Karpas-422 (cell line): Measurements from ENCODE around the gene TRIP10. TPM values are rescaled to one million over a fixed set of nuclear protein-coding genes. Genes with fewer than 3 reads are reported as not detected.

Experiments
- DNase-seq: peaks from one replicate; pipeline ENCODE4 v3.0.0-alpha.2; 2015
- H2AFZ ChIP-seq: fragments of 200-600 bp; sonication (generic); 2 replicates; pipeline ENCODE4 v1.6.1; 2014; ENCODE audit warnings: antibody characterized with exemption, low read length, mixed read lengths
- H3K27ac ChIP-seq: fragments of 200-600 bp; sonication (generic); 2 replicates; pipeline ENCODE4 v1.5.1; 2014; ENCODE audit warnings: mild to moderate bottlenecking, low read length, moderate library complexity
- H3K27me3 ChIP-seq: fragments of 200-600 bp; sonication (generic); 2 replicates; pipeline ENCODE4 v1.6.1; 2014; ENCODE audit warnings: low read length, mixed read lengths
- H3K36me3 ChIP-seq: fragments of 200-600 bp; sonication (generic); 2 replicates; pipeline ENCODE4 v1.6.1; 2014; ENCODE audit warnings: low read length, mixed read lengths; ENCODE audit not compliant: insufficient read depth
- H3K4me1 ChIP-seq: fragments of 200-600 bp; sonication (generic); 2 replicates; pipeline ENCODE4 v1.6.1; 2014; ENCODE audit warnings: mild to moderate bottlenecking, low read length, mixed read lengths
- H3K4me2 ChIP-seq: fragments of 200-600 bp; sonication (generic); 2 replicates; pipeline ENCODE4 v1.6.1; 2014; ENCODE audit warnings: low read length, low read depth, mild to moderate bottlenecking; ENCODE audit not compliant: poor library complexity, severe bottlenecking
- H3K4me3 ChIP-seq: fragments of 200-600 bp; sonication (generic); 2 replicates; pipeline ENCODE4 v1.5.1; 2014; ENCODE audit warnings: mild to moderate bottlenecking, antibody characterized with exemption, low read length, mixed read lengths
- H3K79me2 ChIP-seq: fragments of 200-600 bp; sonication (generic); 2 replicates; pipeline ENCODE4 v1.6.1; 2014; ENCODE audit warnings: mild to moderate bottlenecking, low read length, mixed read lengths
- H3K9ac ChIP-seq: fragments of 200-600 bp; sonication (generic); 2 replicates; pipeline ENCODE4 v1.6.0; 2014; ENCODE audit warnings: low read length
- H3K9me2 ChIP-seq: fragments of 200-600 bp; sonication (generic), shearing (Covaris generic); replicated peaks from 2 replicates; pipeline ENCODE4 v1.6.0; 2014; ENCODE audit warnings: mild to moderate bottlenecking, low read length, moderate library complexity; ENCODE audit not compliant: insufficient read depth
- H3K9me3 ChIP-seq: fragments of 300-700, 200-600 bp; sonication (generic); 2 replicates; pipeline ENCODE4 v1.6.1; 2014; ENCODE audit warnings: low read length, mixed read lengths
- H4K20me1 ChIP-seq: fragments of 200-600 bp; sonication (generic); 2 replicates; pipeline ENCODE4 v1.6.1; 2014; ENCODE audit warnings: mild to moderate bottlenecking, antibody characterized with exemption, low read length, low read depth; ENCODE audit not compliant: insufficient read depth
- total RNA-seq: library from RNA; depleted of rRNA; stranded (reverse); fragments of >200 nt; shearing (Covaris generic); gene quantifications from 2 replicates; pipeline ENCODE4 v1.2.3, GENCODE V29; 2014; ENCODE audit warnings: low replicate concordance

Gene TRIP10
- total RNA-seq, 1 experiment from 2014 or later, result 6.5 TPM

DNA sequence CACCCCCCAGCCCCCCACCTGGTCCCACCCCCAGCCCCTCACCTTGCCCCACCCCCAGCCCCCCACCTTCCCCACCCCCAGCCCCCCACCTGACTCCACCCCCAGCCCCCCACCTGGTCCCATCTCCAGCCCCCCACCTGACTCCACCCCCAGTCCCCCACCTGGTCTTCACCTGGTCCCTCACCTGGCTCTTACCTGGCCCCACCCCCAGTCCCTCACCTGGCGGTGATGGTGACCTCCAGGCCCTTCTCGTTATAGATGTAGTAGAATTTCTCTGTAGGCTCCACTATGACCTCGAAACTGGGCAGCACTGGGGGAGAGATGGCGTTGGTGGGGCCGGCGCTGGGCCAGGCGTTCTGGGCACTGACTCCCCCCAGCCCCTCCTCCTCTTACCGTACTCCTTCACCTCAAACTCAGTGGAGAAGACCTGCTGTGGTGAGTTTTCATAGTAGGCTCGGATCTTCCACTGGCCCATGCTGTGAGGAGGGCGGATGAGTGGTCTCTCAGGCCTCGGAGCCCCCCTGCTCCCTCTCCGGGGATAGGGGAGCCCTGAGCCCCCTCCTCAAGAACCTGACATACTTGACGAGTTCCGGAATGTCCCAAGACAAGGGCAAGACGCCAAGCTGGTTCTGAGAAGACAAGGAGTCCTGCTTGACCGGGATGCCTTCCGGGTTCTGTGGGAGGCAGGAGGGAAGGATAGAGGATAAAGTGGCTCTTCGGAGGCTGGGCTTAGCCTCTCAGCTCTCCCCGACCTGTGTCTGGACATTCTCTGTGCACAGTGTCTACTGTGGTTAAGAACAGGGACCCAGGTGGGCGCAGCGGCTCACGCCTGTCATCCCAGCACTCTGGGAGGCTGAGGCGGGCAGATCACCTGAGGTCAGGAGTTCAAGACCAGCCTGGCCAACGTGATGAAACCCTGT, 25.4 kb upstream of the TRIP10 start:
- H2AFZ ChIP-seq, result no peak overlapping the region
- H3K4me3 ChIP-seq, result no peak overlapping the region
- no peaks in the 10 kb centered on the region for H3K4me1 ChIP-seq
- no peak for DNase-seq
- H3K27ac ChIP-seq, result no peak overlapping the region
- H3K9ac ChIP-seq, result no peak overlapping the region
- H3K4me2 ChIP-seq, result no peak overlapping the region
- no peaks in the 10 kb centered on the region for H3K9me3 ChIP-seq
- no peaks in the 10 kb centered on the region for H3K27me3 ChIP-seq
- no peaks in the 10 kb centered on the region for H3K36me3 ChIP-seq
- no peaks in the 10 kb centered on the region for H3K79me2 ChIP-seq
- H3K9me2 ChIP-seq, result no peaks in the 10 kb centered on the region
- no peaks in the 10 kb centered on the region for H4K20me1 ChIP-seq

DNA sequence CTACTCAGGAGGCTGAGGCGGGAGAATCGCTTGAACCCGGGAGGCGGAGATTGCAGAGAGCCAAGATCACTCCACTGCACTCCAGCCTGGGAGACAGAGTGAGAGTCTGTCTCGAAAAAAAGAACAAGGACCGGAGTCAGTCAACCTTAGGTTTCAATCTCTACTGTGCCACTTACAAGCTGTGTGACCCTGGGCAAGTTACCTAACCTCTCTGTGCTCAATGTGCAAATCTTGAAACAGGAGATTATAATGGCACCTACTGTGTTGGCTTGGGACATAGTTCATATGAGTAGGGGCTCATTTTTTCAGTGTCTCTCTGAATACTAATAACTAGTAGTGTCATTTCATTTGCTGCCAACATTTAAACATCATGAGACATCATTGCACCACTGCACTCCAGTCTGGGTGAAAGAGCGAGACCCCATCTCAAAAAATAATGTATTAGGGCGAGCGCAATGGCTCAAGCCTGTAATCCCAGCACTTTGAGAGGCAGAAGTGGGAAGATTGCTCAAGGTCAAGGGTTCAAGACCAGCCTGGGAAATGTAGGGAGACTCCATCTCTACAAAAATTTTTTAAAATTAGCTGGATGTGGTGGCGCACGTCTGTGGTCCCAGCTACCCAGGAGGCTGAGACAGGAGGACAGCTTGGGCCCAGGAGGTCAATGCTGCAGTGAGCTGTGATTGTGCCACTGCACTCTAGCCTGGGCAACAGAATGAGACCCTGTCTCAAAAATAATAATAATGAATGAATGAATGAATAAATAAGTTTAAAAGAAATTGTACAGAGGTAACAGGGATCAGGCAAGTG, 24.5 kb upstream of the TRIP10 start:
- no peaks in the 10 kb centered on the region for H3K27me3 ChIP-seq
- no peak overlapping the region for H3K9ac ChIP-seq
- no peaks in the 10 kb centered on the region for H3K4me1 ChIP-seq
- no peak overlapping the region for H3K4me2 ChIP-seq
- no peak overlapping the region for H2AFZ ChIP-seq
- H3K4me3 ChIP-seq, result no peak overlapping the region
- H3K9me2 ChIP-seq, result no peaks in the 10 kb centered on the region
- H3K27ac ChIP-seq, result no peak overlapping the region
- H4K20me1 ChIP-seq, result no peaks in the 10 kb centered on the region
- no peaks in the 10 kb centered on the region for H3K9me3 ChIP-seq
- no peaks in the 10 kb centered on the region for H3K79me2 ChIP-seq
- no peak for DNase-seq
- no peaks in the 10 kb centered on the region for H3K36me3 ChIP-seq

DNA sequence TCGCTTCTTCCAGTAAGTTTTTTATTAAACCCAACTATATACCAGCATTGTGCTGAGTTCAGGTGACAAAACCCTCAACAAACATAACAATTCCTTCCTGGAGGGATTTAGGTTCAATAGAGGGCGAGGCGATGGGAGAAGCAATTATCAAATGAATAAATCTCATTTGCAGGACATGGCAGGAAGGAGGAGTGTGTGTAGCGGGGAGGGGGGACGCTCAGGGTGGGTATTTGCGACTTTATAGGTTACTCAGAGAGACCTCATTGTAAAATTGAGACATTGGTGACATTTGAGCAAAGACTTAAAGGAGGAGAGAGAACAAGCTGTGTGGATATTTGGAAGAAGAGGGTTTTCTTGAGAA, 22.9 kb upstream of the TRIP10 start:
- H3K36me3 ChIP-seq, result no peaks in the 10 kb centered on the region
- no peak overlapping the region for H3K4me2 ChIP-seq
- H4K20me1 ChIP-seq, result no peaks in the 10 kb centered on the region
- peaks cover 4% of the 10 kb centered on the region for H3K4me1 ChIP-seq
- no peak overlapping the region for H3K27ac ChIP-seq
- no peaks in the 10 kb centered on the region for H3K27me3 ChIP-seq
- no peaks in the 10 kb centered on the region for H3K9me3 ChIP-seq
- H3K9me2 ChIP-seq, result no peaks in the 10 kb centered on the region
- H3K79me2 ChIP-seq, result no peaks in the 10 kb centered on the region
- H3K4me3 ChIP-seq, result no peak overlapping the region
- no peak overlapping the region for H3K9ac ChIP-seq
- H2AFZ ChIP-seq, result no peak overlapping the region
- no peak for DNase-seq

DNA sequence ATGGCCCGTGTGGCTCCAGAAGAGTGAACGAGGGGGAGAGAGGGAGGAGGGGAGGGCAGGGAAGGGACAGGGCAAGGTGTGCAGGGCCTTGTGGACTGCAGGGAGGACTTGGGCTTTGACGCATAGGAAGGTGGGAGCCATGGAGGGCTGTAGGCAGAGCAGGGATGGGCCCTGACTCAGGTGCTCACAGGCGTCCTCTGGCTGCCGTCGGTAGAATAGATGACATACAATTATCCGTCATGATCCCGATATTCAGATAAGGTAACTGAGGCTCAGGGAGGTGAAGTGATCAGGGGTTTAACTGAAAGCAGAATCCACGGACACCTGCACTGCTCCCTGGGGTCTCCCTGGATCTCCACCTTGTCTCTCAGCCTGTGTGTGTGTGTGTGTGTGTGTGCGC, 22.4 kb upstream of the TRIP10 start:
- Histone ChIP-seq H2AFZ (no peak overlapping the region), H3K4me2 (no peak overlapping the region), H3K9ac (no peak overlapping the region), H4K20me1 (no peaks in the 10 kb centered on the region), H3K79me2 (no peaks in the 10 kb centered on the region), H3K4me3 (no peak overlapping the region), H3K27ac (no peak overlapping the region), H3K4me1 (peaks cover 8% of the 10 kb centered on the region), H3K9me2 (no peaks in the 10 kb centered on the region), H3K9me3 (no peaks in the 10 kb centered on the region), H3K36me3 (no peaks in the 10 kb centered on the region), H3K27me3 (no peaks in the 10 kb centered on the region)
- no peak for DNase-seq

DNA sequence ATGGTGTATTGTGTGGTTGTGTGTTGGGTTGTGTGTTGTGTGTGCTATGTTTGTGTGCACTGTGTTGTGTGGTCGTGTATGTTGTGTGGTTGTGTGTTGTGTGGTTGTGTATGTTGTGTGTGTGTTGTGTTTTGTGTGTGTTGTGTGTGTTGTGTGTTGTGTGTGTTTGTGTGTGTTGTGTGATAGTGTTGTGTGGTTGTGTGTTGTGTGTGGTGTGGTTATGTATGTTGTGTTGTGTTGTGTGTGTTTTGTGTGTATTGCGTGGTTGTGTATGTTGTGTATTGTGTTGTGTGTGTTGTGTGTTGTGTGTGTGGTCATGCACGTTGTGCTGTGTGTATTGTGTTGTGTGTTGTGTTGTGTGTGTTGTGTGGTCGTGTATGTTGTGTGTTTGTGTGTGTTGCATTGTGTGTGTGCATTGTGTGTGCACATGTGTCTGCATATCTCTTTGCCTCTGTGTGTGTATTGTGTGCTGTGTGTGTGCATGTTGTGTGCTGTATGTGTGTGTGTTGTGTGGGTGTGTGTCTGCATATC, 22.0 kb upstream of the TRIP10 start:
- Histone ChIP-seq H3K27ac (no peak overlapping the region), H3K9ac (no peak overlapping the region), H3K36me3 (no peaks in the 10 kb centered on the region), H3K9me2 (no peaks in the 10 kb centered on the region), H3K4me1 (peaks cover 8% of the 10 kb centered on the region), H3K79me2 (no peaks in the 10 kb centered on the region), H2AFZ (no peak overlapping the region), H3K4me3 (no peak overlapping the region), H4K20me1 (no peaks in the 10 kb centered on the region), H3K9me3 (no peaks in the 10 kb centered on the region), H3K27me3 (no peaks in the 10 kb centered on the region), H3K4me2 (no peak overlapping the region)
- no peak for DNase-seq

DNA sequence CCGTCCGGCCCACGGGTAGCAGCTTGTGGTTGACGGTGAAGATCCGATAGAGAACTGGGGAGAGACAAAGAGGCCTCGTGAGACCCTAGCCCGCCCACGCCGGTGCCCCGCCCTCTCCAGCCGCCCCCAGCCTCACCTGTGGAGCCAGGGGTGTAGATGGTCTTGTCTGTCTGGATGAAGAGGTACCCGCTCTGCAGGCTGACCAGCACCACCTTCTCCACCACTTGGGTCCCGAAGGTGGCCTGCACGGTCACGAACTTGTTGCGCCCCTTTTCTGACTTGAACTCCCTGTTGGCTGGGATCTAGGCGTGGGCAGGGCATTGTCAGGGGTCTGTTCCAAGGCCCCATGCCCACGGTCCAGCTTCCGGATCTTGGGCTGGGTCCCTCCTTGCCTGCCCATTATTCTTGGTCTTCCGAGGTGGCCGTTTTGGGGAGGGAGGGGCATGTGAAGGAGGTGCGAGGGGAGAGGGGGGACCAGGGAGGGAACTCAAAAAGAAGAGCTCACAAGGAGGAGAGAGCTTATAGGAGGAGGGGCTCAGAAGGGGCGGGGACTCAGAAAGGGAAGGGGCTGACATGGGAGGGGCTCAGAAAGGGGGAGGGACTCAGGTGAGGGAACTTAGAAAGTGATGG, 21.3 kb upstream of the TRIP10 start:
- Histone ChIP-seq H4K20me1 (no peaks in the 10 kb centered on the region), H3K9me2 (no peaks in the 10 kb centered on the region), H3K4me1 (peaks cover 8% of the 10 kb centered on the region), H3K9me3 (no peaks in the 10 kb centered on the region), H3K36me3 (no peaks in the 10 kb centered on the region), H3K9ac (no peak overlapping the region), H3K4me3 (no peak overlapping the region), H3K4me2 (no peak overlapping the region), H3K27me3 (no peaks in the 10 kb centered on the region), H2AFZ (no peak overlapping the region), H3K79me2 (no peaks in the 10 kb centered on the region), H3K27ac (no peak overlapping the region)
- DNase-seq, result no peak

DNA sequence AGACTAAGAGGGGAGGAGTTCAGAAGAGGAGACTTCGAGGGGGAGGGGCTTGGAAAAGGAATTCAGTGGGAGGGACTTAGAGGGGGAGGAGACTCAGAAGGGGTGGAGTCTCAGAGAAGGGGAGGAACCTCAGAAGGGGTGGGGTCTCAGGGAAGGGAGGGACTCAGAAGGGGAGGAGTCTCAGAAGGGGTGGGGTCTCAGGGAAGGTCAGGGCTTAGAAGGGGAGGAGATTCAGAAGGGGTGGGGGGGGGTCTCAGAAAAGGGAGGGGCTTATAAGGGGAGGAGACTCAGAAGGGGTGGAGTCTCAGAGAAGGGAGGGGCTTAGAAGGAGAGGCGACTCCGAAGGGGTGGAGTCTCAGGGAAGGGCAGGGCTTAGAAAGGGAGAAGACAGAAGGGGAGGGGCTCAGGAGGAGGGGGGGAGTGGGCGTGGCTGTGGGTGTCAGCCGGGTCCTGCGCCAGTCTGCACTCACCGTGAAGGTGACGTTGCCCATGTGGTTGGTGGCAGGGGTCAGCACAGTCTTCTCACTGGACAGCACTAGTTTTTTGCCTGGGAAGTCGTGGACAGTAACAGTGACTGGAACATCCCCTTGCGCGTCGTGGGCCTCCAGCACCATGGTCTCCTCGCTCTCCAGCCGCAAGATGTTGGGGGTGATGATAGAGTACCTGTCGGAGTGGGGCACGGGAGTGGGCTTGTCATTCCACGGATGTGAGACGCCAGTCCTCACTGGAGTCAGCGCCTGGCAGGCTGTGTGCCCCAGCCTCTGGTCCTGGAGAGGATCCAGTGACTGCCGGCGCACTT, 20.5 kb upstream of the TRIP10 start:
- Histone ChIP-seq H4K20me1 (no peaks in the 10 kb centered on the region), H3K9me3 (no peaks in the 10 kb centered on the region), H3K4me2 (no peak overlapping the region), H3K27ac (no peak overlapping the region), H3K79me2 (no peaks in the 10 kb centered on the region), H3K36me3 (no peaks in the 10 kb centered on the region), H3K27me3 (no peaks in the 10 kb centered on the region), H3K4me3 (no peak overlapping the region), H3K4me1 (peaks cover 8% of the 10 kb centered on the region), H3K9ac (no peak overlapping the region), H3K9me2 (no peaks in the 10 kb centered on the region), H2AFZ (no peak overlapping the region)
- peak; percentile 75 for DNase-seq
